Measurements from ENCODE around the gene SRPK2.
A peak's percentile ranks its signal among the peaks of the same experiment; 100 is the strongest.

DNA sequence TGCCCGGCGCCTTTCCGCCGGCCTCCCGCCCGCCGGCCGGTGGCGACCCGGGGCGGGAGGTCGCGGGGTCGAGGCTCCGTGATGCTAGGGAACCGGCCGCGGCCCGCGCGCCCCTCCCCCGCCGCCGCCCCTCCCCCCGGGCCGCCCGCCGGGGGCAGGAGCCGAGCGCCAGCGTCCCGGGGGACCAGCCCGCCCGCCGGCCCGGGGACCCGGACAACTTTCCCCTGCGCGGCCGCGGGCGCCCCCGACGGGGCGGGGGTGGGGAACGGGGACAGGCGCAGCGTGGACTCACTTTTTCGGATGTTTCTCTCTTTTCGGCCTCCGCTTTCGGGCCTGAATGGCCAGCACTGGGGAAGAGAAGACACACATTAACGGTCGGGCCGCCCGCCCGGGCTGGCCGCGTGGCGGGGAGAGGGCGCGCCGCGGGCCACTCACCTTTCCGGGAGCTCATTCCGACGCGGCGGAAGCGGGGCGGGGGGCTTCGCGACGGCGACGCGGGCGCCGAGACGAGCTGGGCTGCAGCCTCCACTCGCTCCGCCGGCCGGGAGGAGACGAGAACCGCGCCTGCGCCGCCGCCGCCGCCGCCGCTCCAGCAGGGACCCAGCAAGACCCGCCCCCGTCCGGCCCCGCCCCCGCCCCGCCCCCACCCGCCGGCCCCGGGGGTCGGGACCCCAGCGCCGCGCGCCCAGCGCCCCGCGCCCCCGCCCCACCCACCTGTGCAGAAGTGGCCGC lies at the start of gene SRPK2:
- TF ChIP-seq, protein P1, sequence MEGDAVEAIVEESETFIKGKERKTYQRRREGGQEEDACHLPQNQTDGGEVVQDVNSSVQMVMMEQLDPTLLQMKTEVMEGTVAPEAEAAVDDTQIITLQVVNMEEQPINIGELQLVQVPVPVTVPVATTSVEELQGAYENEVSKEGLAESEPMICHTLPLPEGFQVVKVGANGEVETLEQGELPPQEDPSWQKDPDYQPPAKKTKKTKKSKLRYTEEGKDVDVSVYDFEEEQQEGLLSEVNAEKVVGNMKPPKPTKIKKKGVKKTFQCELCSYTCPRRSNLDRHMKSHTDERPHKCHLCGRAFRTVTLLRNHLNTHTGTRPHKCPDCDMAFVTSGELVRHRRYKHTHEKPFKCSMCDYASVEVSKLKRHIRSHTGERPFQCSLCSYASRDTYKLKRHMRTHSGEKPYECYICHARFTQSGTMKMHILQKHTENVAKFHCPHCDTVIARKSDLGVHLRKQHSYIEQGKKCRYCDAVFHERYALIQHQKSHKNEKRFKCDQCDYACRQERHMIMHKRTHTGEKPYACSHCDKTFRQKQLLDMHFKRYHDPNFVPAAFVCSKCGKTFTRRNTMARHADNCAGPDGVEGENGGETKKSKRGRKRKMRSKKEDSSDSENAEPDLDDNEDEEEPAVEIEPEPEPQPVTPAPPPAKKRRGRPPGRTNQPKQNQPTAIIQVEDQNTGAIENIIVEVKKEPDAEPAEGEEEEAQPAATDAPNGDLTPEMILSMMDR (IDR thresholded peaks at IDR 0.05; ENCODE audit: control extremely low read depth in 1 of 3, insufficient read depth in 1 of 3, low read depth in 1 of 3, low read length in 3 of 3) = no peak
- TF ChIP-seq MAX (IDR thresholded peaks at IDR 0.05) = no peak
- no peak for TF ChIP-seq FOSL1 (IDR thresholded peaks at IDR 0.05; ENCODE audit: insufficient read depth, low read depth, low read length)
- peak in 1 of 2 experiments; percentile 44; a peak in 1 of 3 replicates for TF ChIP-seq POLR2A (IDR thresholded peaks at IDR 0.05; ENCODE audit: control extremely low read depth in 1 of 2, low read depth in 2 of 2, low read length in 2 of 2)
- peak; percentile 25; the same call in 1 of the 2 replicates for TF ChIP-seq POLR2AphosphoS5 (IDR thresholded peaks at IDR 0.05; ENCODE audit: low read depth, low read length)
- TF ChIP-seq SP4 (IDR thresholded peaks at IDR 0.05; ENCODE audit: low read length) = no peak
- TF ChIP-seq SP1 (IDR thresholded peaks at IDR 0.05; ENCODE audit: low read depth, low read length) = no peak
- no peak for TF ChIP-seq MAFK (IDR thresholded peaks at IDR 0.05; ENCODE audit: low read depth, low read length)
- no peak for TF ChIP-seq EGR1 (IDR thresholded peaks at IDR 0.05; ENCODE audit: borderline replicate concordance, low read depth, low read length)
- TF ChIP-seq CBX5 (IDR thresholded peaks at IDR 0.05; ENCODE audit: low read depth, low read length) = no peak
- TF ChIP-seq ZNF274 (IDR thresholded peaks at IDR 0.05; ENCODE audit: borderline replicate concordance, extremely low read depth, low read length) = no peak
- TF ChIP-seq ATF2 (IDR thresholded peaks at IDR 0.05; ENCODE audit: low read length) = no peak
